Right ventricle myocardium superior (tissue), 1 donor: ENCODE measurements around the gene TMEM94. TPM values are rescaled to one million over a fixed set of nuclear protein-coding genes. Genes with fewer than 3 reads are reported as not detected.
"Not testable (repeated sequence)": the region's sequence is repeated elsewhere in the genome, so short reads cannot be mapped to it uniquely, and the experiment has no call there.

ENCODE experiments used
- ATAC-seq: fragments of 200-7000 bp; cut with Tn5 transposase; one replicate; pipeline ENCODE4 v1.9.1; 2020; ENCODE audit warnings: mild to moderate bottlenecking; ENCODE audit not compliant: poor library complexity
- DNase-seq: peaks from one replicate; pipeline ENCODE4 v3.0.0-alpha.2; 2020
- intact Hi-C: fragments of 100-400 bp; cut with DNase I; formaldehyde crosslinking; loops from one replicate; pipeline ENCODE4 v1.11.2; 2022
- total RNA-seq: library from RNA; stranded (reverse); fragmentation: NEBNext Ultra II Directional; extraction: Animal tissue kit (Norgen Biotek cat#: 25700); gene quantifications from one replicate; pipeline ENCODE4 v1.2.1, GENCODE V29; 2021
- donor health status: DM: no; HTN: yes; CAD: no; lungs with severe emphysema.

The TMEM94 gene
- total RNA-seq, 1 donor from 2014 or later = 38.0 TPM

GRCh38 chr17:75473246-75473645 lies 16.8 kb downstream of the TMEM94 start:
- intact Hi-C loops = no loop called here
- DNase-seq = peak; percentile 72
- ATAC-seq = peak; percentile 54

DNA sequence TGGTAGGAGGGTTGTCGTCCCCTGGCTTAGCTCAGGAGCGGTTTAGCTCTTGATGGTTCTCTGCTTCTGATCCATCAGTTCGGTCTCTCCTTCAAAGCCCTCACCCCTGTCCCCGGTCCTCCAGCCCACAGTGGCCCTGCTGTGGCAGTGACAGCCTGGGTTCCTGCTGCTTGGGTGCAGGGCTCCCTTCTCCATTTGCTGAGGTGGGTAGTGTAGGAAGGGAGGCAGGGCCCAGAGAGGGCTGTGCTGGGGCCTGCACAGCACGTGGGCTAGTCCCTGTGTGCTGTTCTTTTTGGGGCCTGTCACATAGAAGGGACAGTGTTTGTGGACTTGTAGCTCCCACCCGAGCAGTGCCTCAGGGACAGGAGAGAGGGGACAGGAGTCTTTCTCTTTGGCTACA lies 18.3 kb downstream of the TMEM94 start:
- DNase-seq (no peak), ATAC-seq (no peak)
- intact Hi-C loops = no loop called here

- intact Hi-C loops = no loop called here
- DNase-seq = no peak
- peak; percentile 16 for ATAC-seq
These were observed 18.9 kb downstream of the TMEM94 start for GRCh38 chr17:75475144-75475835.

DNA sequence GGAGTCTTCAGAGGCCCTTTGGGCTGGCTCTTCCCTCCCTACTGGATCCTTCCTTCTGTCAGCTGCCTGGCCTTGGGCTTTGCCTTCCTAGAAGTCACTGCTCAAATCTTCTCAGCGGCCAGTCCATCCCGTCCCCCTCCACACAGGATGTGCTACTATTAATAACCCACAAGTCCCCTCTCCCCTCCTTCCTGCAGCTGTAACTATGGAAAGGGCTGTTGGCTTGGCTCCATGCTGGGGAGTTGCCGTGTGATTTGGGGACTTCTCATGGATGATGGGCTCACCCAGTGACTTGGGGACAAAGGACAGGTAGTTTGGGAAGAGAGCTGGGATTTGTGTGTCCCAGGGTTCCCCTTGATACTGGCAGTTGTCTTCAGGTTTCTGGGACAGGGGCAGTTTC lies 19.4 kb downstream of the TMEM94 start:
- peak; percentile 81 for ATAC-seq
- DNase-seq = no peak
- intact Hi-C loops = no loop called here

GRCh38 chr17:75476271-75476671 lies 19.8 kb downstream of the TMEM94 start:
- peak; percentile 72 for ATAC-seq
- no peak for DNase-seq
- intact Hi-C loops = no loop called here

DNA sequence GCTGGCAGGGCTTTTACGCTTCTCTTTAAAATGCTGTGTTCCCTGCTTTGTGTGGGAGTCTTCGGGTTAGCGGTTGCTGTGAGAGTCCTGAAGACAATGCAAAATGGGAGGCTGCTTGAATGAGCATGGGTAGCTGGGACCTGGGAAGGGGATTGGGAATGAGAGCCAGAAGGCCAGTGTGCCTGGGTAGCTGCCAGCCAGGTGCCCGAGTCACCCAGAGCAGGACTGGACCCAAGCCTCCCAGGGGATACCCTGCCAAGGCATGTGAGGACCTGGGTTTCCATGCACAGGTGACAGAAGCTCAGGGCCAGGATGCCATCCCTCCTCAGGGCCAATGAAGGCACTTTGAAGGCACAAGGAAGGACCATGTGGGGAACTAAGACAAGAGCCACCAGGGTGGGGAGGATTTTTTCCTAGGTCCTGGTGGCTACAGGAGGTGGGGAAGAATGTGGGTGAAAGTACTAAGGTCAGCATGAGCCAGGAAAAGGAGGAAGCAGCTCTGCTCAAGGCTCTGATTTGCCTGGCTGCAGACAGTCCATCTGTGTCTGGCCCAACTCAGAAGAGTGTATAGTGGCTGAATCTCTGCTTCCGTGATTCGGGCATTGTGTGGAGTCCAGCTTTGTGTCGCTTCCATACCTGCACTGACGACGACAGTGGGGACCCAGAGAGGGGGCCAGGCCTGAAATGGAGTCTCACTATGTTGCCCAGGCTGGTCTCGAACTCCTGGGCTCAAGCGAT lies 20.5 kb downstream of the TMEM94 start:
- DNase-seq (no peak), ATAC-seq (no peak)
- intact Hi-C loops = no loop called here

DNA sequence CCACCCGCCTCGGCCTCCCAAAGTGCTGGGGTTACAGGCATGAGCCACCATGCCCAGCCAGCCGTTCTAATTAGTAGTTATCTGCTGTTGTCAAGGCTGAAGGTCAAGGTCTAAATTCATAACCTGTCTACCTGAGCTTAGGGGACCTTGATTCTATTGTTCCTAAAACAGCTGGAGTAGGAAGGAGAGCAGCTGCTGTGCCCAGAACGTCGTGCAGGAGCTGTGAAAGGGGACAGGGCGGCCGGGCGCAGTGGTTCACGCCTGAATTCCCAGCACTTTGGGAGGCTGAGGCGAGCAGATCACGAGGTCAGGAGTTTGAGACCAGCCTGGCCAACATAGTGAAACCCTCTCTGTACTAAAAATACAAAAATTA lies 21.0 kb downstream of the TMEM94 start:
- DNase-seq, intact Hi-C loops, ATAC-seq: not testable (repeated sequence)

- no peak for ATAC-seq
- DNase-seq = no peak
- intact Hi-C loops = no loop called here
These were observed 22.1 kb downstream of the TMEM94 start for GRCh38 chr17:75478508-75478907.

GRCh38 chr17:75480281-75480680 lies 23.8 kb downstream of the TMEM94 start:
- intact Hi-C loops = no loop called here
- ATAC-seq = no peak

DNA sequence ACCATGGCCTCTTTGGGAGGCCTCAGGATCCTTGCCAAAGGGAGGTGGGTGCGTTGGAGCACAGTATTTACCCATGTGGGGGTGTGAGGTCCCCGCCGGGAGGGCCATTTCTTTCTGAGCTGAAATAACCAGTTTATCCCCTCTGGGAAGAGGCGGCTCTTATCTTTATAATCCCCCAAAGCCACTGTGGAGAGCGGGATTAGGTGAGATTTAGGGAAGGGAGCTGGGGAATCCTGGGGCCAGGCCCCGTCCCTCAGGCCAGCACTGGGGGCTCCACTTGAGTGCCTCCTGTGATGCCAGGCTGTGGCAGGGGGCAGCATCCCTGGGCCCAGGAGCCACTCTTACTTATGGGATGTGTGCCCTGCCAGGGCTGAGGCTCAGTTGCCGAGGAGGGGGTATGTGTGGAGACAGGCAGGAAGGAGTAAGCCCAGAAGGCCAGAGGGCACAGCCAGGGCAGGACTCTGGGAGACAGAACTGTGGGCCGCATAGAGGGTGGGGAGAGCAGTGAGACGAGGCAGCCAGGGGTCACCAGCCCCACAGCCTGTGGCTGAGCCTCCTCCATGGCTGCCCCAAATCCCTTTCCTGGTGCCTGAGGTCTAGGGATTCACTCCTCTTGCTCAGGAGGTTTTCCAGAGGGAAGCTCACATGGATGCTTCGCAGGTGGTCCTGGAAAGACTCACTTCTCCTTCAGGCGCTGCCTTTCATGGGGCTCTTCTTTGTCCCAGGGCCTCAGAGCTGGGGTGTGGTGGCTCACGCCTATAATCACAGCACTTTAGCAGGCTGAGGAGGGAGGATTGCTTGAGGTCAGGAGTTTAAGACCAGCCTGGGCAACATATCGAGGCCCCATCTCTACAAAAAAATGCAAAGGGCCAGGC lies 25.0 kb downstream of the TMEM94 start:
- ATAC-seq (no peak), DNase-seq (no peak)
- intact Hi-C loops = no loop called here

More at GRCh38 chr17:75480281-75480680, 23.8 kb downstream of the TMEM94 start:
- no peak for DNase-seq

GRCh38 chr17:75482098-75482942 lies 25.9 kb downstream of the TMEM94 start:
- intact Hi-C loops = no loop called here
- DNase-seq (no peak), ATAC-seq (no peak)

DNA sequence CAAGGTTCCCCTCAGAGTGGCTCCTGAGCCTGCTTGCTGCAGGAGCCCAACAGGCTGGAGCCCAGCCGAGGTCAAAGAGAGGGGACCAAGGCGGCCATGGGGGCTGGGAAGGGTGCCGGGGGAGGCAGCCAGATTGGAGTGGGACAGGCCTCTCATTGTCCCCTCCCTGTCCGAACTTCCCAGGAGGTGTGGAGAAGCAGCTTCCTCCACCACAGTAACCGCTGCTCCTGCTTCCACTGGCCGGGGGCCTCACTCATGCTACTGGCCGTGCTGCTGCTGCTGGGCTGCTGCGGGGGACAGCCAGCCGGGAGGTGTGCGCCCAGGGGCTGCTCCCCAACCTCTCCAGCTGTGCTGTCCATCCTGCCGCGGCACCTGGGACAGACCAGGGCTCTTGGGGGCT lies 29.3 kb downstream of the TMEM94 start:
- DNase-seq (no peak), ATAC-seq (no peak)
- intact Hi-C loops = no loop called here

GRCh38 chr17:75486151-75486550 lies 29.7 kb downstream of the TMEM94 start:
- intact Hi-C loops = no loop called here
- no peak for ATAC-seq

GRCh38 chr17:75486951-75487350 lies 30.5 kb downstream of the TMEM94 start:
- DNase-seq (no peak), ATAC-seq (no peak)
- intact Hi-C loops = no loop called here

More at GRCh38 chr17:75486151-75486550, 29.7 kb downstream of the TMEM94 start:
- no peak for DNase-seq

DNA sequence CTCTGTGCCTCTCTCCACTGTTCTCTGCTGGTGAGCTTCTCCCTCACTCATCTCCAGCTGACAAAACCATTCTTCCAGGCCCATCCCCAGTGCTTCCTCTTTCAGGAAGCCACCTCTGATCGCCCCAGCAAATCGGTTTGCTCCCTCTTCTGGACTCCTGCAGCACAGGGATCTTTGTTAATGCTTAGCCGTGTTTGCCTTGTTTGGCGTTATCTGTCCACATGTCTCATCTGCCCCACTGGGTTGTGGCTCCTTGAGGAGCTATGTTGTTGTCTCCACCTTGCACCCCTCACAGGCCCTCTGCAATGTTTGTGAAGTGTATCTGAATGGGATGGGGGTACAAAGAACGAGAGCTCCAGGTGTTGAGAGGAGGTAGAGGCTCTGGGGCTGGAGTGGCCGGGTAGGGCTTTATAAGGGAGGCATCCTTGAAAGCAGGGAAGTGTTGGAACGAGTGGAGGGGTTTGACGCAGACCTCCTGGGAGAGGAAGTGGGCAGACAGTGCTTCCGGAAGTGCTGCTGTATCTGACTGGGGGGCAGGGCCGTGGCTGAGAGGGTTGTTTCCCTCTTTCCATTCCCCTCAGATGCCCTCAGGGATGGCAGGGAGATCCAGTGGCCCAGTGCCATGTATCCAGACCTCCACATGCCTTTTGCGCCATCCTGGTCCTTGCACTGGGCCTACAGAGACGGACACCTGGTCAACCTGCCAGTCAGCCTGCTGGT lies 31.1 kb downstream of the TMEM94 start:
- ATAC-seq (peak; percentile 54), DNase-seq (peak; percentile 70)
- intact Hi-C loops = no loop called here

DNA sequence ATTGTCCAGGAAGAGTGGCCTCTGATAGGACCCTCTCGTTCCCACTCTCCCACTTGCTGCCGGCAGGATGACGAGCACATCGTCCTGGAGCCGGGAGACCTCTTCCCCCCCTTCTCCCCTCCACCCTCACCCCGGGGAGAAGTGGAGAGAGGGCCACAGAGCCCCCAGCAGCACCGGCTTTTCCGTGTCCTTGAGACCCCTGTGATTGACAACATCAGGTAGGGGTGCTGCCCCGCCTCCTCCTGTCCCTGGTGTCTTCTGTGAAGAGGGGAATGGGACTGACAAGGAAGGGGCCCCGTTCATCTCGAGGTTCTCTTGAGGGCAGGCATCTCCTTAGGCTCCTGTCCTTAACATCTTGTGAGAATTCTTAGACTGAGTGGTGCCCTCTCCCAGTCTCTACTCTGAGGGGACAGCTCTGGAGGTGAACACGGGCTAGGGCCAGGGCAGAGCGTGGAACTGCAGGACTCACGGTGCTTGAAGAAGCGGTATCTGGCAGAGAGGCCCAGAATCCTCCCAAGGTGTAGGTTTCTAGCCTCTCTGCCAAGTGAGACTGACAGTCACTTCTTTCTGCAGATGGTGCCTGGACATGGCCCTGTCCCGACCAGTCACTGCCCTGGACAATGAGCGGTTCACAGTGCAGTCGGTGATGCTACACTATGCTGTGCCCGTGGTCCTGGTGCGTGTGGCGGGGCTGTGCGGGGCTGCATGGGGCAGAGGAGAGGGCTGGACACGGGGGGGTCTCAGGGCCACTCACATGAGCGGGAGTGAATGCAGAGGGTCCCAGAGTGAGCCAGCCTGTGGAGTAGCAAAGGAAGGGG lies 32.5 kb downstream of the TMEM94 start:
- DNase-seq (no peak), ATAC-seq (no peak)
- intact Hi-C loops = no loop called here

DNA sequence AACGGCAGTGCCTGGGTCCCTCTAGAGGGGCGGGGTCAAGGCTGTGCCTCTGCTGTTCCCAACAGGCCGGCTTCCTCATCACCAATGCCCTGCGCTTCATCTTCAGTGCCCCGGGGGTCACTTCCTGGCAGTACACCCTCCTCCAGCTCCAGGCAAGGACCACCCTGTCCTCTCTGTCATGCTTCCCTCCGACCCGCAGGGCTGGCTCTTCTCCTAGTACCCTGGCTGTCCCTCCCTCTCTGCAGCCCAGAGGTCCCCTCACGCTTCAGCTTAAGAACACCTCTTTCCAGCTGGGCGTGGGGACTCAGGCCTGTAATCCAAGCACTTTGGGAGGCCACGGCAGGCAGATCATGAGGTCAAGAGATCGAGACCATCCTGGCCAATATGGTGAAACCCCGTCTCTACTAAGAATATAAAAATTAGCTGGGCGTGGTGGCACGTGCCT lies 33.1 kb downstream of the TMEM94 start:
- intact Hi-C loops = no loop called here
- no peak for DNase-seq
- ATAC-seq = no peak
